ENCODE results near the gene CLIC6.
"Not testable (repeated sequence)": the region's sequence is repeated elsewhere in the genome, so short reads cannot be mapped to it uniquely, and the experiment has no call there.

The CLIC6 gene

GRCh38 chr21:34713621-34714020 lies 44.8 kb downstream of the CLIC6 start:
- Histone ChIP-seq H3K4me3 (ENCODE audit: low read length) (no peak overlapping the region), H3K4me2 (ENCODE audit: low read length) (peak overlapping the region; percentile 1), H3K9ac (ENCODE audit: low read depth, low read length) (no peak overlapping the region), H3K36me3 (ENCODE audit: insufficient read depth, low read length) (no peaks in the 10 kb centered on the region), H3K27me3 (ENCODE audit: control insufficient read depth, insufficient read depth, low read length) (peaks cover 21% of the 10 kb centered on the region), H3K4me1 (ENCODE audit: control insufficient read depth, insufficient read depth, low read length) (peaks cover 11% of the 10 kb centered on the region), H3K9me3 (replicated peaks; ENCODE audit: low read length) (no peaks in the 10 kb centered on the region)

DNA sequence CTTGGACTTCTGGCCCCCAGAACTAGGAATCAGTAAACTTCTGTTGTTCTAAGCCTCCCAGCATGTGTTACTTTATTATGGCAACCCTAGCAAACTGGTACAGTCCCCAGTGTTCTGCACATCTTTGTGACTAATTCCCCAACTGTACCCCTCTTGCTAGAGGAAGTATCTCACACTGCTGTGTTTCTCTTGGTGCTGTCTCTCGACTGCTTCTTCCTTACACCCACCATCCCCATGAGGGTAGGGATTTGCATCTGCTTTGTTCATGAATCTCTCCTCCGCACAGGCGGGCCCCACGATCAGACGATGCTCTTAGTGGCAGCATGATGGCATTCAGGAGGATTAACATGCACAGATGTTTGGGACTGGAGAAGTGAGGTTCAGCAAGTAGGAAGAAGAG lies 46.7 kb downstream of the CLIC6 start:
- Histone ChIP-seq H3K9ac (ENCODE audit: low read depth, low read length) (no peak overlapping the region), H3K4me2 (ENCODE audit: low read length) (no peak overlapping the region), H3K9me3 (replicated peaks; ENCODE audit: low read length) (no peaks in the 10 kb centered on the region), H3K4me1 (ENCODE audit: control insufficient read depth, insufficient read depth, low read length) (peaks cover 11% of the 10 kb centered on the region), H3K4me3 (ENCODE audit: low read length) (no peak overlapping the region), H3K27me3 (ENCODE audit: control insufficient read depth, insufficient read depth, low read length) (peaks cover 14% of the 10 kb centered on the region), H3K36me3 (ENCODE audit: insufficient read depth, low read length) (no peaks in the 10 kb centered on the region)

GRCh38 chr21:34715985-34716596 lies 47.3 kb downstream of the CLIC6 start:
- H3K4me2 ChIP-seq (ENCODE audit: low read length) = no peak overlapping the region

DNA sequence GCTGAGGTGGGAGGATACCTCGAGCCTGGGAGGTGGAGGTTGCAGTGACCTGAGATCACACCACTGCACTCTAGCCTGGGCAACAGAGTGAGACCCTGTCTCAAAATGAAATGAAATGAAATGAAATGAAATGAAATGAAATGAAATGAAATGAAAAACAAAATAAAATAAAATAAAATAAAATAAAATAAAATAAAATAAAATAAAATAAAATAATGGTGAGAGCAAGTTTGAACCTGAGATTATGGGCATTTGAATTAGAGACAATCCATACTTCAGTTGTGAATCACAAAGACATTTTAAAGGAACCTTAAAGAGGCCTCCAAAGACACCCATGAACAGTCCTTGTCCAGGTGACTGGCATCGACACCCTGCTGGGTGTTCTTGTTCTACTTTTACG lies 49.7 kb downstream of the CLIC6 start:
- H3K9me3 ChIP-seq (replicated peaks; ENCODE audit: low read length); H3K4me2 ChIP-seq (ENCODE audit: low read length); H3K36me3 ChIP-seq (ENCODE audit: insufficient read depth, low read length); H3K4me1 ChIP-seq (ENCODE audit: control insufficient read depth, insufficient read depth, low read length); H3K9ac ChIP-seq (ENCODE audit: low read depth, low read length); H3K4me3 ChIP-seq (ENCODE audit: low read length): not testable (repeated sequence)
- H3K27me3 ChIP-seq (ENCODE audit: control insufficient read depth, insufficient read depth, low read length) = peaks cover 33% of the 10 kb centered on the region

More at GRCh38 chr21:34715985-34716596, 47.3 kb downstream of the CLIC6 start:
- Histone ChIP-seq H3K9ac (ENCODE audit: low read depth, low read length) (no peak overlapping the region), H3K4me1 (ENCODE audit: control insufficient read depth, insufficient read depth, low read length) (peaks cover 11% of the 10 kb centered on the region), H3K9me3 (replicated peaks; ENCODE audit: low read length) (no peaks in the 10 kb centered on the region), H3K36me3 (ENCODE audit: insufficient read depth, low read length) (no peaks in the 10 kb centered on the region), H3K4me3 (ENCODE audit: low read length) (no peak overlapping the region), H3K27me3 (ENCODE audit: control insufficient read depth, insufficient read depth, low read length) (peaks cover 19% of the 10 kb centered on the region)

GRCh38 chr21:34722684-34723300 lies 54.0 kb downstream of the CLIC6 start:
- Histone ChIP-seq H3K9ac (ENCODE audit: low read depth, low read length) (no peak overlapping the region), H3K4me1 (ENCODE audit: control insufficient read depth, insufficient read depth, low read length) (peaks cover 4% of the 10 kb centered on the region), H3K27me3 (ENCODE audit: control insufficient read depth, insufficient read depth, low read length) (peaks cover 59% of the 10 kb centered on the region), H3K36me3 (ENCODE audit: insufficient read depth, low read length) (no peaks in the 10 kb centered on the region), H3K4me2 (ENCODE audit: low read length) (no peak overlapping the region), H3K4me3 (ENCODE audit: low read length) (no peak overlapping the region), H3K9me3 (replicated peaks; ENCODE audit: low read length) (no peaks in the 10 kb centered on the region)

DNA sequence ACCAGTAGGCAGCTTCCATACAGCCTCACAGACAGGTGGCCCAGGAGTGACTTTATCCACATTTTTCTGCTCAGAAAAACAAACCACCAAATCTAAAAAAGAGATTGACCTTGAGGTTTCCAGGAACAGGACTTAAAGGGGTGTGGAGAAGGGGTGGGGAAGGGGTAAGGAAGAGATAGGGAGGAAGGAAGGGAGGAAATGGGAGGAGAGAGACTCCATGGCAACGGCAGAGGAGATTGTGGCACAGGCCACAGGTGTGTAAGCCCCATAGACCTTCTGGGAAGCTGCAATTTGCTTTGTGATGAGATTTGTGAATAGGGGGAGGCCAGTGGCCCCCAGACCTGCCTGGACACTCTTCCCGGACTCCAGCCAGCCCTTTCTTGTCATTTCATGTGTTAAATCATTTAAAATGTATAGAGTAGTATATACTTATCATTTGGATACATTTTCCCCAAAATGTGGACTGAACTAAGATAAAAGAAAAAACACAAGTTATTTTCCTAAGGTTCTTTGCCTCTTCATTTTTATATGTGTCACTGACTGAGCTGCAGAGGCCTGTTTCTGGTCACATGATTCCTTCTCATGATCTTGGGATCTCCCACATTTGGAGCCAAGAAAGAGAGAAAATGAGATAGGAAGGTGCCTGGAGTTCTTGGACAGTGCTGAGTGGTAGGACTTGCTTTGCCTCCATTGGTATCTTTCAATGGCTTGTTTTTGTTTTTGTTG lies 55.5 kb downstream of the CLIC6 start:
- Histone ChIP-seq H3K4me2 (ENCODE audit: low read length) (no peak overlapping the region), H3K4me3 (ENCODE audit: low read length) (no peak overlapping the region), H3K36me3 (ENCODE audit: insufficient read depth, low read length) (no peaks in the 10 kb centered on the region), H3K4me1 (ENCODE audit: control insufficient read depth, insufficient read depth, low read length) (peaks cover 4% of the 10 kb centered on the region), H3K27me3 (ENCODE audit: control insufficient read depth, insufficient read depth, low read length) (peaks cover 67% of the 10 kb centered on the region), H3K9ac (ENCODE audit: low read depth, low read length) (no peak overlapping the region), H3K9me3 (replicated peaks; ENCODE audit: low read length) (no peaks in the 10 kb centered on the region)

DNA sequence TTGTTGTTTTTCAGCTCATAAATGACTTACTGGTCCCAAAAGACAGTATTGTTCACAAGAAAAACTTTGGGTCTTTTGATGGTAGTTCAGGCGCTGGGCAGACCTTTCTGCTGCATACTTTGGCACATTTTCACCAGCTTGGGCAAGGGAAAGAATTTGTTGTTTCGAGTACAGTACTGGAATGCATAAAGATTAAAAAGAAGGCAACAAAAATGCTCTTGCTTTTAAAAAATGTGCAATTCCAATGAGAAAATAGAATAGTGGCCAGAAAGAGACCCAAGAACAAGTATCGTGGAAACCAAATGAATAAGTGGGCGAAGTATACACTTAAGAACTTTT lies 56.0 kb downstream of the CLIC6 start:
- no peaks in the 10 kb centered on the region for H3K36me3 ChIP-seq (ENCODE audit: insufficient read depth, low read length)
- H3K9ac ChIP-seq (ENCODE audit: low read depth, low read length) = no peak overlapping the region
- H3K9me3 ChIP-seq (replicated peaks; ENCODE audit: low read length) = no peaks in the 10 kb centered on the region
- H3K4me1 ChIP-seq (ENCODE audit: control insufficient read depth, insufficient read depth, low read length) = peaks cover 4% of the 10 kb centered on the region
- H3K4me2 ChIP-seq (ENCODE audit: low read length) = no peak overlapping the region
- H3K27me3 ChIP-seq (ENCODE audit: control insufficient read depth, insufficient read depth, low read length) = peaks cover 67% of the 10 kb centered on the region
- no peak overlapping the region for H3K4me3 ChIP-seq (ENCODE audit: low read length)

- Histone ChIP-seq H3K9me3 (replicated peaks; ENCODE audit: low read length) (no peaks in the 10 kb centered on the region), H3K36me3 (ENCODE audit: insufficient read depth, low read length) (no peaks in the 10 kb centered on the region), H3K27me3 (ENCODE audit: control insufficient read depth, insufficient read depth, low read length) (peaks cover 61% of the 10 kb centered on the region), H3K4me2 (ENCODE audit: low read length) (no peak overlapping the region), H3K4me3 (ENCODE audit: low read length) (no peak overlapping the region), H3K9ac (ENCODE audit: low read depth, low read length) (no peak overlapping the region), H3K4me1 (ENCODE audit: control insufficient read depth, insufficient read depth, low read length) (peaks cover 4% of the 10 kb centered on the region)
Observed at GRCh38 chr21:34726627-34727337, 58.0 kb downstream of the CLIC6 start.

DNA sequence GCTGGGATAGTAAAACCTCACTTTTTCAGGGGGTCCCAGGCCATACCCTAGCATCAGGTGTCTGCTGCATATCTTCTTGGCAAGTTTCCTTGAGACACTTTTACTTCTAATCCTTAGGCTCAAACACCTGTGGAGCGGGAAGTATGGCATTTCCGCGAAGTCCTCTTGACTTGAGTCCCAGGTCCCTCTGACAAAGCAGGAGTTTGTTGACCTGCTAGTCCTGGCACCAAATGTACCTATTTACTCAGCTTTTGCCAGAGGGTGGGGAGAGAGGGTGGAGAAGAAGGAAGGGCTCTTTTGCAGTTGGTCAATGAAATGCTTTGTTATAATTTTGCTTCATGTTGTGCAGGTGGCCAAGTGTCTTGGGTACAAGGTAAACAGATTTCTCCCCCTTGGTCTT lies 59.7 kb downstream of the CLIC6 start:
- H3K9me3 ChIP-seq (replicated peaks; ENCODE audit: low read length) = no peaks in the 10 kb centered on the region
- H3K36me3 ChIP-seq (ENCODE audit: insufficient read depth, low read length) = no peaks in the 10 kb centered on the region
- peaks cover 54% of the 10 kb centered on the region for H3K27me3 ChIP-seq (ENCODE audit: control insufficient read depth, insufficient read depth, low read length)
- peaks cover 4% of the 10 kb centered on the region for H3K4me1 ChIP-seq (ENCODE audit: control insufficient read depth, insufficient read depth, low read length)
- no peak overlapping the region for H3K9ac ChIP-seq (ENCODE audit: low read depth, low read length)
- no peak overlapping the region for H3K4me2 ChIP-seq (ENCODE audit: low read length)
- H3K4me3 ChIP-seq (ENCODE audit: low read length) = no peak overlapping the region

GRCh38 chr21:34730194-34730593 lies 61.4 kb downstream of the CLIC6 start:
- no peaks in the 10 kb centered on the region for H3K36me3 ChIP-seq (ENCODE audit: insufficient read depth, low read length)
- H3K4me3 ChIP-seq (ENCODE audit: low read length) = no peak overlapping the region
- no peak overlapping the region for H3K4me2 ChIP-seq (ENCODE audit: low read length)
- peaks cover 7% of the 10 kb centered on the region for H3K4me1 ChIP-seq (ENCODE audit: control insufficient read depth, insufficient read depth, low read length)
- peaks cover 37% of the 10 kb centered on the region for H3K27me3 ChIP-seq (ENCODE audit: control insufficient read depth, insufficient read depth, low read length)
- no peak overlapping the region for H3K9ac ChIP-seq (ENCODE audit: low read depth, low read length)
- no peaks in the 10 kb centered on the region for H3K9me3 ChIP-seq (replicated peaks; ENCODE audit: low read length)

GRCh38 chr21:34730756-34731445 lies 62.1 kb downstream of the CLIC6 start:
- Histone ChIP-seq H3K9ac (ENCODE audit: low read depth, low read length) (no peak overlapping the region), H3K9me3 (replicated peaks; ENCODE audit: low read length) (no peaks in the 10 kb centered on the region), H3K4me1 (ENCODE audit: control insufficient read depth, insufficient read depth, low read length) (peaks cover 8% of the 10 kb centered on the region), H3K4me3 (ENCODE audit: low read length) (no peak overlapping the region), H3K27me3 (ENCODE audit: control insufficient read depth, insufficient read depth, low read length) (peaks cover 33% of the 10 kb centered on the region), H3K36me3 (ENCODE audit: insufficient read depth, low read length) (no peaks in the 10 kb centered on the region), H3K4me2 (ENCODE audit: low read length) (no peak overlapping the region)

All from skeletal muscle satellite cell (primary cell).